ENCODE data around the gene CHCHD3. TPM values are rescaled to one million over a fixed set of nuclear protein-coding genes. Genes with fewer than 3 reads are reported as not detected.

The CHCHD3 gene
- total RNA-seq, 1 experiment from 2014 or later: 114 TPM

DNA sequence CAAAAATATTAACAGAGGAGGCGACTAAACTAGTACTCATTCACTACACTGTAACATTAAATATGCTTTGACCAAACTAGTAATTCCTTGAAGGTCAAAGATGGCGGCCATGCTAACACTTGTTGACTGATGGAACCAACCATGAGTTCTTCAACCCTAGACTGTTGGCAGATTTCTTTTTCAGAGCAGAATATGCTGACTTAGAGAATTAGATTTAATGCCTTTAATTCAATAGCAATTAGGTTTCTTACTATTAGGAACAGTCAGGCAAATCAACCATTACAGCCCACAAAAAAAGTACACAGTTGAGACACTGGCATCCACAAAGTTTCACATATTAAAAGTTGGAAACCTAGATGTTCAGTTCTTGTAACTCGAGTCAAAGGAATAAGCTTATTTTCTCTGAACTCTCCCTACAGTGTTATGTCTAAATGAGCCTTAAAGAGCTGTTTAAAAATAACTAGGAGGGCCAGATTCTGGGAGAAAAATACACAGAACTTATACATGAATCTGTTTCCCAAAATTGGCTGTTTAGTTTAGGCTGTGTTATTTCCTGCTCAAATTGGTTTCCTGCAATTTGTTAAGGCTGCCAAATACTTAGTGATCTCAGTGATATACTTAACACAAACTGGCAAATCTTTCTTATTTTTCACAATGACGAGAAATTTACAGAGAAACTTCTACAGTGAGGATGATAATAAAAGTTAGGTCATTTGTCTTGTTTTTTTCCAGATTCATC lies 17.6 kb downstream of the CHCHD3 start:
- H3K27ac Mint-ChIP-seq: no peak overlapping the region
- no peaks in the 10 kb centered on the region for H3K9me3 Mint-ChIP-seq
- ATAC-seq (no peak), DNase-seq (ENCODE audit: low spot score) (no peak)
- ChIA-PET CTCF (no interaction called here), POLR2A (no interaction called here)
- TF ChIP-seq JAZF1 (CRISPR knock-in tag; IDR thresholded peaks at IDR 0.05) (no peak), ZNF232 (CRISPR knock-in tag; IDR thresholded peaks at IDR 0.05) (no peak), CREB1 (CRISPR knock-in tag; IDR thresholded peaks at IDR 0.05) (no peak), MXD4 (CRISPR knock-in tag; IDR thresholded peaks at IDR 0.05; ENCODE audit: borderline replicate concordance) (no peak)
- TF ChIP-seq, protein P1, sequence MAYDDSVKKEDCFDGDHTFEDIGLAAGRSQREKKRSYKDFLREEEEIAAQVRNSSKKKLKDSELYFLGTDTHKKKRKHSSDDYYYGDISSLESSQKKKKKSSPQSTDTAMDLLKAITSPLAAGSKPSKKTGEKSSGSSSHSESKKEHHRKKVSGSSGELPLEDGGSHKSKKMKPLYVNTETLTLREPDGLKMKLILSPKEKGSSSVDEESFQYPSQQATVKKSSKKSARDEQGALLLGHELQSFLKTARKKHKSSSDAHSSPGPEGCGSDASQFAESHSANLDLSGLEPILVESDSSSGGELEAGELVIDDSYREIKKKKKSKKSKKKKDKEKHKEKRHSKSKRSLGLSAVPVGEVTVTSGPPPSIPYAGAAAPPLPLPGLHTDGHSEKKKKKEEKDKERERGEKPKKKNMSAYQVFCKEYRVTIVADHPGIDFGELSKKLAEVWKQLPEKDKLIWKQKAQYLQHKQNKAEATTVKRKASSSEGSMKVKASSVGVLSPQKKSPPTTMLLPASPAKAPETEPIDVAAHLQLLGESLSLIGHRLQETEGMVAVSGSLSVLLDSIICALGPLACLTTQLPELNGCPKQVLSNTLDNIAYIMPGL (CRISPR knock-in tag; IDR thresholded peaks at IDR 0.05): no peak
- H3K36me3 Mint-ChIP-seq: peaks cover 24% of the 10 kb centered on the region
- peaks cover 11% of the 10 kb centered on the region for H3K4me1 Mint-ChIP-seq
- no peak overlapping the region for H3K4me3 Mint-ChIP-seq
- H3K27me3 Mint-ChIP-seq (ENCODE audit: low read depth): no peaks in the 10 kb centered on the region

DNA sequence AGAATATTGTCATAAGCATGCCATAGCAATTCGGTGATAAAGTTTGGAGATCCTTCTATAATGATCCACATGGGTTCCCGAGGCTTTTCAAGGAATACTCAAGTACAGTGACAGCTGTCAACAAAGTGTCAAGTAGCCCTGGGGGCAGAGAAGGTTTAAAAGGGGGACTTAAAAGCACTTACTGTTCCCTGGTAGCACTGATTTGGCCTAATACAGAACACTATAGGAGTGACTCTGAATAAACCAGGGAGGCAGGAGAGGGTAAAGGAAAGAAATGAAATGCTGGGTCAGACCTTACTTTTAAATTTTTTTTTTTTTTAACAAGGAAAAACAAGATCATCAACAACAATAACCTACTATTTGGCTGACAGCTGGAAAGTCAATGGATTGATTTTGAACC lies 20.1 kb downstream of the CHCHD3 start:
- no peak for TF ChIP-seq PRRX2 (CRISPR knock-in tag; IDR thresholded peaks at IDR 0.05)
- no peak for TF ChIP-seq IRF2 (CRISPR knock-in tag; IDR thresholded peaks at IDR 0.05; ENCODE audit: borderline replicate concordance, low read depth)
- no peak for TF ChIP-seq ERG (CRISPR knock-in tag; IDR thresholded peaks at IDR 0.05)
- TF ChIP-seq TCF7 (CRISPR knock-in tag; IDR thresholded peaks at IDR 0.05; ENCODE audit: low read depth): no peak
- TF ChIP-seq FOXP1 (CRISPR knock-in tag; IDR thresholded peaks at IDR 0.05; ENCODE audit: borderline replicate concordance): no peak
- TF ChIP-seq, protein P2, sequence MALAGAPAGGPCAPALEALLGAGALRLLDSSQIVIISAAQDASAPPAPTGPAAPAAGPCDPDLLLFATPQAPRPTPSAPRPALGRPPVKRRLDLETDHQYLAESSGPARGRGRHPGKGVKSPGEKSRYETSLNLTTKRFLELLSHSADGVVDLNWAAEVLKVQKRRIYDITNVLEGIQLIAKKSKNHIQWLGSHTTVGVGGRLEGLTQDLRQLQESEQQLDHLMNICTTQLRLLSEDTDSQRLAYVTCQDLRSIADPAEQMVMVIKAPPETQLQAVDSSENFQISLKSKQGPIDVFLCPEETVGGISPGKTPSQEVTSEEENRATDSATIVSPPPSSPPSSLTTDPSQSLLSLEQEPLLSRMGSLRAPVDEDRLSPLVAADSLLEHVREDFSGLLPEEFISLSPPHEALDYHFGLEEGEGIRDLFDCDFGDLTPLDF (CRISPR knock-in tag; IDR thresholded peaks at IDR 0.05): no peak
- TF ChIP-seq ZNF219 (CRISPR knock-in tag; IDR thresholded peaks at IDR 0.05; ENCODE audit: borderline replicate concordance): no peak
- no peak for TF ChIP-seq MYBL2 (CRISPR knock-in tag; IDR thresholded peaks at IDR 0.05)
- TF ChIP-seq GABPB1 (CRISPR knock-in tag; IDR thresholded peaks at IDR 0.05): no peak
- no peak for TF ChIP-seq IRF1 (CRISPR knock-in tag; IDR thresholded peaks at IDR 0.05)
- TF ChIP-seq, protein P3, sequence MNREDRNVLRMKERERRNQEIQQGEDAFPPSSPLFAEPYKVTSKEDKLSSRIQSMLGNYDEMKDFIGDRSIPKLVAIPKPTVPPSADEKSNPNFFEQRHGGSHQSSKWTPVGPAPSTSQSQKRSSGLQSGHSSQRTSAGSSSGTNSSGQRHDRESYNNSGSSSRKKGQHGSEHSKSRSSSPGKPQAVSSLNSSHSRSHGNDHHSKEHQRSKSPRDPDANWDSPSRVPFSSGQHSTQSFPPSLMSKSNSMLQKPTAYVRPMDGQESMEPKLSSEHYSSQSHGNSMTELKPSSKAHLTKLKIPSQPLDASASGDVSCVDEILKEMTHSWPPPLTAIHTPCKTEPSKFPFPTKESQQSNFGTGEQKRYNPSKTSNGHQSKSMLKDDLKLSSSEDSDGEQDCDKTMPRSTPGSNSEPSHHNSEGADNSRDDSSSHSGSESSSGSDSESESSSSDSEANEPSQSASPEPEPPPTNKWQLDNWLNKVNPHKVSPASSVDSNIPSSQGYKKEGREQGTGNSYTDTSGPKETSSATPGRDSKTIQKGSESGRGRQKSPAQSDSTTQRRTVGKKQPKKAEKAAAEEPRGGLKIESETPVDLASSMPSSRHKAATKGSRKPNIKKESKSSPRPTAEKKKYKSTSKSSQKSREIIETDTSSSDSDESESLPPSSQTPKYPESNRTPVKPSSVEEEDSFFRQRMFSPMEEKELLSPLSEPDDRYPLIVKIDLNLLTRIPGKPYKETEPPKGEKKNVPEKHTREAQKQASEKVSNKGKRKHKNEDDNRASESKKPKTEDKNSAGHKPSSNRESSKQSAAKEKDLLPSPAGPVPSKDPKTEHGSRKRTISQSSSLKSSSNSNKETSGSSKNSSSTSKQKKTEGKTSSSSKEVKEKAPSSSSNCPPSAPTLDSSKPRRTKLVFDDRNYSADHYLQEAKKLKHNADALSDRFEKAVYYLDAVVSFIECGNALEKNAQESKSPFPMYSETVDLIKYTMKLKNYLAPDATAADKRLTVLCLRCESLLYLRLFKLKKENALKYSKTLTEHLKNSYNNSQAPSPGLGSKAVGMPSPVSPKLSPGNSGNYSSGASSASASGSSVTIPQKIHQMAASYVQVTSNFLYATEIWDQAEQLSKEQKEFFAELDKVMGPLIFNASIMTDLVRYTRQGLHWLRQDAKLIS (CRISPR knock-in tag; IDR thresholded peaks at IDR 0.05; ENCODE audit: borderline replicate concordance): no peak
- TF ChIP-seq NR2C2 (CRISPR knock-in tag; IDR thresholded peaks at IDR 0.05): no peak
- TF ChIP-seq ZNF232 (CRISPR knock-in tag; IDR thresholded peaks at IDR 0.05): no peak
- TF ChIP-seq, protein P4, sequence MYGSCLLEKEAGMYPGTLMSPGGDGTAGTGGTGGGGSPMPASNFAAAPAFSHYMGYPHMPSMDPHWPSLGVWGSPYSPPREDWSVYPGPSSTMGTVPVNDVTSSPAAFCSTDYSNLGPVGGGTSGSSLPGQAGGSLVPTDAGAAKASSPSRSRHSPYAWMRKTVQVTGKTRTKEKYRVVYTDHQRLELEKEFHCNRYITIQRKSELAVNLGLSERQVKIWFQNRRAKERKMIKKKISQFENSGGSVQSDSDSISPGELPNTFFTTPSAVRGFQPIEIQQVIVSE (CRISPR knock-in tag; IDR thresholded peaks at IDR 0.05; ENCODE audit: borderline replicate concordance): no peak
- TF ChIP-seq, protein P5, sequence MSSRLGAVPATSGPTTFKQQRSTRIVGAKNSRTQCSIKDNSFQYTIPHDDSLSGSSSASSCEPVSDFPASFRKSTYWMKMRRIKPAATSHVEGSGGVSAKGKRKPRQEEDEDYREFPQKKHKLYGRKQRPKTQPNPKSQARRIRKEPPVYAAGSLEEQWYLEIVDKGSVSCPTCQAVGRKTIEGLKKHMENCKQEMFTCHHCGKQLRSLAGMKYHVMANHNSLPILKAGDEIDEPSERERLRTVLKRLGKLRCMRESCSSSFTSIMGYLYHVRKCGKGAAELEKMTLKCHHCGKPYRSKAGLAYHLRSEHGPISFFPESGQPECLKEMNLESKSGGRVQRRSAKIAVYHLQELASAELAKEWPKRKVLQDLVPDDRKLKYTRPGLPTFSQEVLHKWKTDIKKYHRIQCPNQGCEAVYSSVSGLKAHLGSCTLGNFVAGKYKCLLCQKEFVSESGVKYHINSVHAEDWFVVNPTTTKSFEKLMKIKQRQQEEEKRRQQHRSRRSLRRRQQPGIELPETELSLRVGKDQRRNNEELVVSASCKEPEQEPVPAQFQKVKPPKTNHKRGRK (CRISPR knock-in tag; IDR thresholded peaks at IDR 0.05; ENCODE audit: borderline replicate concordance): no peak
- TF ChIP-seq NFYB (CRISPR knock-in tag; conservative IDR thresholded peaks at IDR 0.05; ENCODE audit: low read depth): no peak
- TF ChIP-seq ETV6 (CRISPR knock-in tag; IDR thresholded peaks at IDR 0.05): no peak
- no peak for TF ChIP-seq ZNF416 (CRISPR knock-in tag; IDR thresholded peaks at IDR 0.05)
- no peak for TF ChIP-seq NR3C1 (CRISPR knock-in tag; conservative IDR thresholded peaks at IDR 0.05; ENCODE audit: low read depth)
- TF ChIP-seq MAX (CRISPR knock-in tag; IDR thresholded peaks at IDR 0.05): no peak
- H3K27me3 Mint-ChIP-seq (ENCODE audit: low read depth): no peaks in the 10 kb centered on the region
- CTCF ChIA-PET: no interaction called here
- H3K4me3 Mint-ChIP-seq: no peak overlapping the region
- ATAC-seq (no peak), DNase-seq (ENCODE audit: low spot score) (no peak)
- H3K27ac Mint-ChIP-seq: no peak overlapping the region
- H3K36me3 Mint-ChIP-seq: peaks cover 9% of the 10 kb centered on the region
- POLR2A ChIA-PET: interaction anchor here (0.6 kb wide), 1 partner anchor 447 kb away, joined by 4 read pairs; no protein-coding TSS in a partner anchor
- peaks cover 21% of the 10 kb centered on the region for H3K4me1 Mint-ChIP-seq
- no peaks in the 10 kb centered on the region for H3K9me3 Mint-ChIP-seq

Data from WTC11 (cell line).